Esophagus muscularis mucosa (tissue), 3 donors: ENCODE measurements around the gene USP20.

Experiments
- CTCF ChIP-seq, 3 experiments: fragments of 200-600 bp in 2 of 3; fragments of 450-650 bp in 1 of 3; sonication (generic) in 2 of 3; IDR thresholded peaks; one replicate each; pipeline ENCODE4 v1.5.1; 2017 to 2019; ENCODE audit warnings: antibody characterized with exemption in 3 of 3, mild to moderate bottlenecking in 2 of 3, moderate library complexity in 1 of 3
- POLR2A ChIP-seq: fragments of 450-650 bp; IDR thresholded peaks from one replicate; pipeline ENCODE4 v1.6.1; 2017; ENCODE audit warnings: antibody characterized with exemption, moderate library complexity, mild to moderate bottlenecking, low read depth

GRCh38 chr9:129840034-129840433, 4.8 kb downstream of the USP20 start:
- TF ChIP-seq CTCF (IDR thresholded peaks at IDR 0.05), result no peak
- no peak for TF ChIP-seq POLR2A
